GM23338 (cell line): ENCODE results near the gene TNFAIP3.

Experiments
- CREB1 ChIP-seq: fragments of 250-450 bp; sonication (Bioruptor Pico); IDR thresholded peaks from 2 replicates; pipeline ENCODE4 v1.5.0; 2020; ENCODE audit warnings: low read depth, mild to moderate bottlenecking, moderate library complexity
- CTCF ChIP-seq, 2 experiments: fragments of 200-600 bp in 1 of 2; sonication (generic) in 1 of 2; conservative IDR thresholded peaks; 2 replicates each; pipeline versions ENCODE4 v1.5.1 to v1.6.1; 2016 to 2017; ENCODE audit warnings: antibody characterized with exemption in 2 of 2, low read depth in 2 of 2, mild to moderate bottlenecking in 2 of 2, moderate library complexity in 1 of 2
- EZH2 ChIP-seq: fragments of 200-600 bp; sonication (generic); IDR thresholded peaks from one replicate; pipeline ENCODE4 v1.8.0; 2017; ENCODE audit warnings: antibody characterized with exemption, mild to moderate bottlenecking, low read depth; ENCODE audit not compliant: unreplicated experiment
- POLR2AphosphoS5 ChIP-seq: IDR thresholded peaks from 2 replicates; pipeline ENCODE4 v1.6.1; 2016; ENCODE audit warnings: antibody characterized with exemption, low read depth
- REST ChIP-seq: IDR thresholded peaks from one replicate; pipeline ENCODE4 v1.6.1; 2018; ENCODE audit warnings: antibody characterized with exemption; ENCODE audit not compliant: unreplicated experiment
- STAT1 ChIP-seq: IDR thresholded peaks from one replicate; pipeline ENCODE4 v1.6.1; 2016; ENCODE audit warnings: antibody characterized with exemption; ENCODE audit not compliant: unreplicated experiment
- ZNF331 ChIP-seq: fragments of 250-450 bp; sonication (Bioruptor Pico); IDR thresholded peaks from 2 replicates; pipeline ENCODE4 v1.5.0; 2020; ENCODE audit warnings: low read depth, mild to moderate bottlenecking, moderate library complexity

GRCh38 chr6:137911675-137912191 is 44.7 kb downstream of the TNFAIP3 start:
- TF ChIP-seq CTCF (conservative IDR thresholded peaks at IDR 0.05; ENCODE audit: low read depth in 2 of 2) (no peak), CREB1 (CRISPR knock-in tag) (no peak), REST (no peak), EZH2 (no peak), POLR2AphosphoS5 (no peak), STAT1 (no peak), ZNF331 (CRISPR knock-in tag) (no peak)
